NCI-H2029 treated with DMSO at 0.1 percent for 48 hours (cell line): Measurements from ENCODE around the gene SOAT2.
"Not testable (repeated sequence)": the region's sequence is repeated elsewhere in the genome, so short reads cannot be mapped to it uniquely, and the experiment has no call there.

Experiments
- DNase-seq: peaks from one replicate; lab custom pipeline; 2025; lab: John Stamatoyannopoulos, UW

Gene SOAT2

GRCh38 chr12:53133722-53134121, 30.4 kb downstream of the SOAT2 start:
- no peak for DNase-seq

- DNase-seq: no peak
These were observed 40.1 kb downstream of the SOAT2 start for GRCh38 chr12:53143355-53143754.

- no peak for DNase-seq
These were observed 42.3 kb downstream of the SOAT2 start for GRCh38 chr12:53145383-53146260.

GRCh38 chr12:53147181-53147580, 43.9 kb downstream of the SOAT2 start:
- no peak for DNase-seq

- no peak for DNase-seq
These were observed 44.4 kb downstream of the SOAT2 start for GRCh38 chr12:53147653-53148052.

- no peak for DNase-seq
These were observed 47.8 kb downstream of the SOAT2 start for GRCh38 chr12:53151039-53151438.

- DNase-seq: no peak
These were observed 49.1 kb downstream of the SOAT2 start for GRCh38 chr12:53152390-53152789.

GRCh38 chr12:53159195-53159839, 56.0 kb downstream of the SOAT2 start:
- peak; percentile 78 for DNase-seq

- DNase-seq: no peak
These were observed 56.7 kb downstream of the SOAT2 start for GRCh38 chr12:53160000-53160399.

- DNase-seq: no peak
These were observed 57.4 kb downstream of the SOAT2 start for GRCh38 chr12:53160673-53161072.

- DNase-seq: no peak
These were observed 58.0 kb downstream of the SOAT2 start for GRCh38 chr12:53161119-53161911.

- DNase-seq: not testable (repeated sequence)
These were observed 59.7 kb downstream of the SOAT2 start for GRCh38 chr12:53163008-53163407.

- no peak for DNase-seq
These were observed 63.6 kb downstream of the SOAT2 start for GRCh38 chr12:53166837-53167236.

- DNase-seq: no peak
These were observed 66.4 kb downstream of the SOAT2 start for GRCh38 chr12:53169644-53170043.

- DNase-seq: no peak
These were observed 66.9 kb downstream of the SOAT2 start for GRCh38 chr12:53170215-53170614.

- peak; percentile 81 for DNase-seq
These were observed 67.8 kb downstream of the SOAT2 start for GRCh38 chr12:53170876-53171724.

- DNase-seq: peak; percentile 81
These were observed 68.5 kb downstream of the SOAT2 start for GRCh38 chr12:53171725-53172329.

- no peak for DNase-seq
These were observed 69.1 kb downstream of the SOAT2 start for GRCh38 chr12:53172352-53172751.

- no peak for DNase-seq
These were observed 69.9 kb downstream of the SOAT2 start for GRCh38 chr12:53173085-53173715.
